Midbrain (tissue), 1 donor: ENCODE results near the gene SOX4.

ENCODE experiments used
- DNase-seq: peaks from one replicate; lab custom pipeline; 2025; lab: John Stamatoyannopoulos, UW

Gene SOX4

GRCh38 chr6:21613809-21614208, 20.3 kb downstream of the SOX4 start:
- no peak for DNase-seq

GRCh38 chr6:21614226-21614625, 20.7 kb downstream of the SOX4 start:
- no peak for DNase-seq

GRCh38 chr6:21615504-21615903, 22.0 kb downstream of the SOX4 start:
- no peak for DNase-seq

GRCh38 chr6:21616005-21616404, 22.5 kb downstream of the SOX4 start:
- no peak for DNase-seq

GRCh38 chr6:21625642-21626041, 32.1 kb downstream of the SOX4 start:
- no peak for DNase-seq

GRCh38 chr6:21626756-21627155, 33.2 kb downstream of the SOX4 start:
- DNase-seq: no peak

- DNase-seq: no peak
These were observed 34.6 kb downstream of the SOX4 start for GRCh38 chr6:21628160-21628559.

GRCh38 chr6:21633511-21634109, 40.1 kb downstream of the SOX4 start:
- DNase-seq: no peak

- DNase-seq: no peak
These were observed 41.0 kb downstream of the SOX4 start for GRCh38 chr6:21634582-21634981.

GRCh38 chr6:21636876-21637275, 43.3 kb downstream of the SOX4 start:
- DNase-seq: no peak

- no peak for DNase-seq
These were observed 45.8 kb downstream of the SOX4 start for GRCh38 chr6:21639316-21639715.
